Stimulated activated CD8-positive, alpha-beta memory T cell treated with anti-CD3 and anti-CD28 coated beads, Interleukin-7, amount 100 ng/mL, for 1 hour (primary cell): ENCODE data around the gene CCNT2.
"Not testable (repeated sequence)": the region's sequence is repeated elsewhere in the genome, so short reads cannot be mapped to it uniquely, and the experiment has no call there.

Experiments
- DNase-seq, 2 donors: peaks; one replicate each; pipeline ENCODE4 v3.0.0-alpha.2; 2020; ENCODE audit warnings: low read depth in 2 of 2

CCNT2 gene

DNA sequence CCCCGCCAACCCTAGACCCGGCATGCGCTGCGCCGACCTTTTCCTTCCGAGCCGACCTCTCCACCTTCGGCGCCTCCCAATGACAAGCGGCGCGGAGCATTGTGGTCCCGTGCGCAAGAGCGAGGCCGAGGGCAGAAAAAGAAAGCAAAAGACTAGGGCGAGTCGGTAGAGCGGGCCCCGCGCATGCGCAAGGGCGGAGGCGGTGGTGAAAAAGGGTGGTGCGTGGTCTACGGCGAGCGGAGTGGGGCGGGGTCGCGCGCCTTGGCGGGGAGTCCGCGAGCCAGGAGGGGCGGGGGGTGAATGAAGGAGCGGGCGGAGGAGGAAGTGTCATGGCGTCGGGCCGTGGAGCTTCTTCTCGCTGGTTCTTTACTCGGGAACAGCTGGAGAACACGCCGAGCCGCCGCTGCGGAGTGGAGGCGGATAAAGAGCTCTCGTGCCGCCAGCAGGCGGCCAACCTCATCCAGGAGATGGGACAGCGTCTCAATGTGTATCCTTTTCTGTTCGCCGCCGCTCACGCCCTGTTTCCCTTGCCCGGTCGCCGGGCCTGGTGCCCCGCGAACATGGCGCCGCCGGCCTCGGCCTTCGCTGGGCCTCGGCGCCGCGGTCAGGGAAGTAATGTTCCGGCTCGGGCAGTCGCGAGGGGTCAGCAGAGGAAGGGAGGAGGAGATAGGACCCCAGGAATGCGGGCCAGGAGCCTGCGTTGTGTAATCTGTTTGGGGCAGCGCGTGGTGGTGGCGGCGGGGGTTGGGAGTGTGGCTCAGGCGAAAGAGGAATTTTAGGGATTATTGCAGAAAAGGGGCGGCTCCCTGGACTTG, at the start of gene CCNT2:
CCNT2 (plus strand) TSS at position 297 of the 815 bp plus-strand sequence; CDS start at position 330, 33 bp downstream.
- peak; percentile 98 to 99 for DNase-seq

DNA sequence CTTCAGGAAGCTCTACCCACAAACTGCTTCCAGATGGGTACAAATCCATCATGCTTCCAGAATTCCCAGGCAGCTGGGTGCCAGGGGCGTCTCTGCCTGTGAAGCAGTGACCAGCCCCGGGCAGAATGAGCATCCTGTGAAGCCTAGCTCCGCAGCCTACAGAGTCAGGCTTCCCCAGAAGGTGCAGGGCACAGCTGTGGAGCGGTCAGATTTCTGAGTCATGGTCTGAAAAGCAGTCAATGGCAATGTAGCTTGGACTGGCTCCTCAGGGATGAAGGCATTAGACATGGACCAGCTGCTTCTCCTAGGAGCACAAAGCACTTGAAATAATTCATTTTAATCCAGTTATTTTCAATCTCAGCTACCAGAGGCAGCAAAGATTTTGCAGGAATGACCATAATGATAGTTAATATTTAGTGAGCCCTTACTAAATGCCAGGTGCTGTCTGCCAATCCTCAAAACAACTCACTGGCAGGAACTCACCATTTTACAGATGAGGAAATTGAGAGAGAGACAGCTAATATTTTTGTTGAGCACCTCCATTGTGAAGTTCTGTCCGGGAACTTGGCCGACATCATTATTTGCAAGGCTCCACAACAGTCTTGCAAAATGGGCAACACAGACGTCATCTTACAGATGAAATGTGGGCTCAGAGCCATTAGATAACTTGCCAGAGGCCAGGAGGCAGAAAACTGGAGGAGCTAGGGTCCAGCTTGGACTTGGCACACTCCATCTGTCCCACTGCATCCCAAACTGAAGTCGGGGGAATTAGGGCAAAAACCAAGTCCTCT, 48.5 kb upstream of the CCNT2 start:
- no peak for DNase-seq

DNA sequence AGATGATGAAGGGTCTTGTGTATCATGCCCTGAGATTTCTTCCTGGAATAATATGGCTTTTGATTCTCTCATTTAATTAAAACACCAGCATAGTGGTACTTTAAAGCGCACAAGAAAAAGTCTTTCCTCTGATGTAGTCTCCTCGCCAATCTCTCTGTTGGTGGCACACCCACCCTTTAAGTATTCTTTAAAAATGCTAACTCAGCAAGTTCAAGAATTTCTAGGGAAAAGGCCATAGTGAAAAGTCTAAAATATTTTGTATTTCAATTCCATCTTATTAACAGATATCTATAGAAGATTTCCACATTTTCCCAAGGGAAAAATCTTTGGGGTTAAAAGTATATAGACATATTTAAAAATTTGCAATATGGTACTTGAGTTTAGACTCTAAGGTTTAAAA, 45.5 kb upstream of the CCNT2 start:
- no peak for DNase-seq

DNA sequence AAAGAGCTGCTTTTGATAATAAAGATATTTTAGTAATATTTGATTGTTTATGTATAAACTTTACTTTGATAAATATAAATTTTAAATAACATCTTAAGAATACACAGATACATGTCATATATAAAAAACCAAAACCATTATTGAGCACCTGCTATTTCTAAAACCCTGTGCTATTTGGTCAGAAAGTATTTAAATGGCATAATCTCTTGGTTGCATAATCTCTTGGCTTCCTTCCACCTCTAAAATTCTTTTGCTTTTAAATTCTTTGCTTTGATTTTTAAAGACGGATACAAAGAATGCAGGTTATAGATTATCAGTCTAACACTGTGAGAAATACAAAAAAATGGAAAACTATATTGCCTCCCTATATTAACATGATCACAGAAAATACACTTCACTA, 43.3 kb upstream of the CCNT2 start:
- no peak for DNase-seq

DNA sequence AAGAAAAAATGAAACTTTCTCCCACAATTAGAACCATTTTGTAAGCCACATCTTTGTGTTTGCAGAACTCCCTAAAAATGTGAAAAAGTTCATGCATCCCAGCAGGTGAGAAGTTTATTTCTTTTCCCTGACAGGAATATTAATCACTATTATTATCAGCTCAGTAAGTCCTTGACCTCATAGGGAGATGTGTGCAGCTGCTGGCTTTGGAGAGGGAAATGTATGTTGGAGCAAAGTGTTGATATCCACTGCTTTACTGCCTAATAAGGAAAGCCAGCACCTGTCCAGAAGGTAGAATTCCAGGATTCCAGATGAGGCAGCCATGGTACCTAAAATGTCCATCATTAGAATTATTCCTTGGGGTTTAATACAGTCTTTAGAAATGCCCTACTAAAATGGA, 35.8 kb upstream of the CCNT2 start:
- no peak for DNase-seq

DNA sequence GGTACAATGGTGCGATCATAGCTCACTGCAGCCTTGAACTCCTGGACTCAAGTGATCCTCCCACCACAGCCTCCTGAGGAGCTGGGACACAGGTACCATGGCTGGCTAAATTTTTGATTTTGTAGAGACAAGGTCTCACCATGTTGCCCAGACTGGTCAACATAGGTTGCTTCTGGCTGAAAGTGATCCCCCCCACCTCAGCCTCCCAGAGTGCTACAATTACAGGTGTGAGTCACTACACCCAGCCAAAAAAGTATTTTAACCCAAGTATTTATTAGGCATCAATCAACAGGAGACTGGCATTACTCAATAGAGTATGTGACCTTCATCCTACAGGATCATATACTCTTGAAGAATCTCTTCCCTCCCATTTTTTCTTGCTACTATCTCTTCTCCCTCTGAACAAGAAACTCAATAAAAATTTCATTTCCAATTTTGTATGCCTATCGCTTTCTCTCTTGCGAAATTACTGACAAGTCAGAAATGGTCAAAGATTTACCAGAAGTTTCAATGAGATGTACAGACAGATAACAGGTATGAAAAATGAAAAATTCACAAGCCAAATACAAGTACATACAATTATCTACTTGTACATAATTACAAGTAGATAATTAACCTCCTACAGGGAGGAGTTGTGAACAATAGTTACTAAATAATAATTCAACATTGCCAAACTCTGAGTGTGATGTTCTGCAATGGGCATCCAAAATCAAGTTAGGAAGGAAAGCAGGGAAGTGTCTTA, 34.9 kb upstream of the CCNT2 start:
- no peak for DNase-seq

DNA sequence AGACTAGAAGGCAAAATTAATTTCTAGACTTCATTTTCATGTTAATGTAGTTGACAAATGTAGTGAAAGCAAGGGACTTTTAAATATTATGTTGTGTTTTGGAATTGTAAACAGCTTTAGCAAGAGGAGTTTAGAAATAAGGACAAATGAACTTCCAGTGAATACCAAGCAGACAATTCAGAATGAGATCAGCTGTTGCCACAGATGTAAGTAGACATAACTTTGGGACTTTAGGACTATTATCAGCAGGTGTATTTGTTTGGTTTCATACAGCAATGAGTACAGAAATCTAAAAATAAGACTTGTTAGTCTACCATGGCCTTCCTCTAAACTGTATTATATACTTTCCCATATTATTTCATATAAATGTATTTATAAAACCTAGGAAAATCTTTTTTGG, 34.2 kb upstream of the CCNT2 start:
- DNase-seq = no peak

DNA sequence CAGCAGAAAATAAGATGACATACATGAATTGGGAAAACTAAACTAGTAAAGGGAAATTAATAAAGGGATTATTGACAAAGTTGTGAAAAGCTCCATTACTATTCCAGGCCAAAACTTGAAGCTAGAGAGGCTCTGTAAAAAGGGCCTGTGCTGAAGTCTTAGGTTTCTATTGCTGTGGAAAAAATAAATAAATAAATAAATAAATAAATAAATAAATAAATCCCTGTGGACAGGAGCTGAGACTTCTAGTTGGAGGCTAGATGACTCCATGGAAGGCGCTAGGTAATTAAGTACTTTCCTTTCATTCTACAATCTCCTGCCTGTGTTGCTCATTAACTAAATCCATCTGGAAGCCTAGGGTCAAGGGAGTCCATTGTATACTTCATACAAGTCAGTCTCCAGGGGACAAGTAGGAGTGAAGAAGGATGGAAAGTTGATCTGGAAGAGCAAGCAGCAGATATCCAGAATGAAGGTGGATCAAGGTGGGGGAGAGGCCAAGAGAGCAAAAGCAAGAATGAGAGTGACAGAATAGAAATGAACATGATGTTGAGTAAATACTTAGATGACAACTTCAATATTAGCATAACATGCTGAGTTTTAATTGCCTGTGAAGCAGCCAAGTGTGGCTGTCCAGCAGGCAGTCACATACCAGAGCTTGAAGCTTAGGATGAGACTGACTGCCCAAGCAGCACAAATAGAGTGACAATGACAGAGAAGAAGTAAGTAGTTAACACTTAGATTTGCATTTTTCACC, 26.2 kb upstream of the CCNT2 start:
- no peak for DNase-seq

DNA sequence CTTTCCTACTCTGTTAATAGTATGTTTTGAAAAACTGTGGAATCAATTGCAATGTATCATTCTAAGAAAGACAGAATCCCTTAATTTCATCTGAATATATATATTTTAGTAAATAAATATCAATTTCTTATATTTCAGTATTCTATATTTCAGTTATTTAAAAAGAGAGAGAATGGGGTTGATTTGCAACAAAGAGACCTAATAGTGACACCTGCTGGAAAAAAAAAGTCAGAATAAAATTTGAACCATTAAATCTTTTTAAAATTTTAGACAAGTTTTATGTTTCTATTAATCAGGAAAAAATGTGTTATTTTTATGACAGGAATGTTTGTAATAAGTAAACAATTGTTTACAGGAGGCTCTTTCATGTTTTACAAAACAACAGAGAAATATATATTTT, 20.7 kb upstream of the CCNT2 start:
- DNase-seq = no peak

DNA sequence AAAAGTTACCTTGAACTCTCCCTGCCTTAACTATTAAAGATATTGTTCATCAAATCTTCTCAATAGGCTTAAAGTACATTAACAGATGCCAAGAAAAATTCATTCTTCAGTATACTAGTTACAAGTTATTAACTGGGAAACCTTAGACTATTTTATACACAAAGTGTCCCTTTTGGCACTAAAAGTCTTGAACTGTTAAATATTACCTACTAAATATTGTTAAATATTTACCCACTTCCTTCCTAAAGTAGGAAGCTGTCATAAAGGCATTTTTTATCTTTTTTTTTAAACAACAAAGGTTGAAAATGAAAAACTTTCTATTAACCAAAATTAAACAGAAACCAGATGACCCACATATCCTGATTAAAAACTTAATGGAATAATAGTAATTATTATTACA, 19.4 kb upstream of the CCNT2 start:
- DNase-seq = no peak

DNA sequence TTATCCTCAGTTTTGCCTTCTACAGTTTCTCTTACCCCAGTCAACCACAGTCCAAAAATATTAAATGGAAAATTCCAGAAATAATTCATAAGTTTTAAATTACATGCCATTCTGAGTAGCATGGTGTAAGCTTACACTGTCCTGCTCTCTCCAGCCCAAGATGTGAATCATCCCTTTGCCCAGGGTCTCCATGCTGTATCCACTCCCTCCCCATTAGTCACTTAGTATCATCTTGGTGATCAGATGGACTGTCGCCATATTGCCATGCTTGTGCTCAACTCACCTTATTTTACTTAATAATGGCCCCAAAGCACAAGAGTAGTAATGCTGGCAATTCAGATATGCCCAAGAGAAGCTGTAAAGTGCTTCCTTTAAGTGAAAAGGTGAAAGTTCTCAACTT, 18.5 kb upstream of the CCNT2 start:
- DNase-seq = no peak

DNA sequence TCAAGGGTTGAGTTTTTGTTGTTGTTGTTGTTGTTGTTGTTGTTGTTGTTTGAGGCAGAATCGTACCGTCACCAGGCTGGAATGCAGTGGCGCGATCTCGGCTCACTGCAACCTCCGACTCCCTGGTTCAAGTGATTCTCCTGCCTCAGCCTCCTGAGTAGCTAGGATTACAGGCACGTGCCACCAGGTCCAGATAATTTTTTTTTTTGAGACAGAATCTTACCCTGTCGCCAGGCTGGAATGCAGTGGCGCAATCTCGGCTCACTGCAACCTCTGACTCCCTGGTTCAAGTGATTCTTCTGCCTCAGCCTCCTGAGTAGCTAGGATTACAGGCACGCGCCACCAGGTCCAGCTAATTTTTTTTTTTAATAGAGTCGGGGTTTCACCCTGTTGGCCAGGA, 14.9 kb upstream of the CCNT2 start:
- DNase-seq = not testable (repeated sequence)

DNA sequence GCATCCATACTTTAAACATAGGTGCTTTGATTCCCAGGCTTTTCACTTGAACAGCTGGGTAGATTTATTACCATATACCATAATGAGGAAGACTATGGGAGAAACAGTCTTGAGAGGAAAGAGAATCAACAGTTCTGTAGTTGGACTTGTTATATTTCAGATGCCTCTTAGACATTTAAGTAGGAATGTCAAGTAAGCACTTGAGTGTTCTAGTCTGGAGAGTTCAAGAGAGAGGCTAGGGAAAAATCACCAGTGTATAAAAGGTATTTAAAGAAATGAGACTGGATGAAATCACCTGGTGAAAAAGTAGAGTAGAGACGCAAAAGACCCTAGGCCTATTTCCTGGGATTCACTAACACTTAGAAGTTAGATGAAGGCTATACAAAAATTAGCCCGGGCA, 13.5 kb upstream of the CCNT2 start:
- no peak for DNase-seq

DNA sequence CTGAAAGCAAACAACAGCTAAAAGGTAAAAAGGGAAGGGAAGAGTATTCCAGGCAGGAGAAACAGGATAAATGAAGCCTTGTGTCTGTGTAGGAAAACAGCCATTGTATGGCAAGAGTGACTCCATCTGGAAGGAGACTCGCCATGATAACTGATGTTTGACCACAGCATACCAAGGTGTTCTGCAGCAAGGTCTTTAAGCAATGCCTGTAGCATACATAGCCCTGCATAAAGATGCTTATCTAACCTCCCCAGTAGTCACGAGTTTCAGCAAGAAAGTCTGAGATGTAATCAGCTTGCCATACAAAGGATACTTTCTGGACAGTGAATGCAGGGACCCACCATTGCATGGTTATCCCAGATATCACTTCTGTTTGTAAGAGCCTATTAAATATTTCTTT, 11.9 kb upstream of the CCNT2 start:
- DNase-seq = no peak

DNA sequence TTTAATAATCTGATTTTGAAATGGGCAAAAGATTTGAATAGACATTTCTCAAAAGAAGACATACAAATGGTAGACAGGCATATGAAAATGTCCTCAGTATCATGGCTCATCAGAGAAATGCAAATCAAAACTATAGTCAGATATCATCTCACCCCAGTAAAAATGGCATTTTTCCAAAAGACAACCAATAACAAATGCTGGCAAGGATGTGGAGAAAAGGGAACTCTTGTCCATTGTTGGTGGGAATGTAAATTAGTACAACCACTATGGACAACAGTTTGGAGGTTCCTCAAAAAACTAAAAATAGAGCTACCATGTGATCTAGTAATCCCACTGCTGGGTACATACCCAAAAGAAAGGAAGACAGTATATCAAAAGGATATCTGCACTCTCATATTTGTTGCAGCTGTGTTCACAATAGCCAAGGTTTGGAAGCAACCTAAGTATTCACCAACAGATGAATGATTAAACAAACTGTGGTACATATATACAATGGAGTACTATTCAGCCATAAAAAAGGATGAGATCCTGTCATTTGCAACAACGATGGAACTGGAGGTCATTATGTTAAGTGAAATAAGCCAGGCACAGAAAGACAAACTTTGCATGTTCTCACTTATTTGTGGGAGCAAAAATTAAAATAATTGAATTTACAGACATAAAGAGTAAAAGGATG, 11.0 kb upstream of the CCNT2 start:
- not testable (repeated sequence) for DNase-seq

DNA sequence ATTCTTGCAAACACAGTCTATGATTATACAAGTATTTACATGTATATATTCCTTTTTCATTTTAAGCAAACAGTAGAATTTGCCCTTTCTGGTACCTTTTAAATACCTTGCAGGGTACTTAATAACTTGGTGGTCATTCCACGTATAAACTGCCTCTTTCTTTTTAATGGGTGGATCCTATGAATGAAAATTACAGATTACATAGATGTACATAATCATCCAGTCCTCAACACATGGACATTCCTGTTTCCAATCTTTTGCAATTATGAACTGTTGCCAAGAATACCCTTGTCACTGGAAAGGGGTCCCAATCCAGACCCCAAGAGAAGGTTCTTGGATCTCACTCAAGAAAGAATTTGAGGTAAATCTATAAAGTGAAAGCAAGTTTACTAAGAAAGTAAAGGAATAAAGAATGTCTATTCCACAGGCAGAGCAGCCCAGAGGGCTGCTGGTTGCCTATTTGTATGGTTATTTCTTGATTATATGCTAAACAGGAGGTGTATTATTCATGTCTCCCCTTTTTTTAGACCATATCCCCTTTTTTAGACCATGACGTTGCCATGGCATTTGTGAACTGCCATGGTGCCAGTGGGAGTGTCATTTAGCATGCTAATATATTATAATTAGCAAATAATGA, 7.7 kb upstream of the CCNT2 start:
- no peak for DNase-seq

DNA sequence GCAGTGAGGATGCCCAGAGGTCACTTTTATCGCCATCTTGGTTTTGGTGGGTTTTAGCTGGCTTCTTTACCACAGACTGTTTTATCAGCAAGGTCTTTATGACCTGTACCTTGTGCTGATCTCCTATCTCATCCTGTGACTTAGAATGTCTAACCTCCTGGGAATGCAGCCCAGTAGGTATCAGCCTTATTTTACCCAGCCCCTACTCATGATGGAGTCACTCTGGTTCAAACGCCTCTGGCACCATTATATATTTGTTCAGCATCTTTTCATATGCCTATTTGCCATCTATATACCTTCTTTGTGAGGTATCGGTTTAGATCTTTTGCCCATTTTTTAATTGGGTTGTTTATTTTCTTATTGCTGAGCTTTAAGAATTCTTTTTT, 7.2 kb upstream of the CCNT2 start:
- DNase-seq = no peak

DNA sequence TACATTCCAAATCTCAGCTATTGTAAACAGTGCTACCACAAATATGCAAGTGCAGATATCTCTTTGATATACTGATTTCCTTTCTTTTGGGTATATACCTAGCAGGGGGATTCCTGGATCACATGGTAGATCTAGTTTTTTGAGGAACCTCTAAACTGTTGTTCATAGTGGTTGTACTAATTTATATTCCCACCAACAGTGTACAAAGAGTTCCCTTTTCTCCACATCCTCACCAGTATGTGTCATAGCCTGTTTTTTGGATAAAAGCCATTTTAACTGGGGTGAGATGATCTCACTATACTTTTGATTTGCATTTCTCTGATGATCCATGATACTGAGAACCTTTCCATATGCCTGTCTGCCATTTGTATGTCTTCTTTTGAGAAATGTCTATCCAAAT, 6.3 kb upstream of the CCNT2 start:
- no peak for DNase-seq

DNA sequence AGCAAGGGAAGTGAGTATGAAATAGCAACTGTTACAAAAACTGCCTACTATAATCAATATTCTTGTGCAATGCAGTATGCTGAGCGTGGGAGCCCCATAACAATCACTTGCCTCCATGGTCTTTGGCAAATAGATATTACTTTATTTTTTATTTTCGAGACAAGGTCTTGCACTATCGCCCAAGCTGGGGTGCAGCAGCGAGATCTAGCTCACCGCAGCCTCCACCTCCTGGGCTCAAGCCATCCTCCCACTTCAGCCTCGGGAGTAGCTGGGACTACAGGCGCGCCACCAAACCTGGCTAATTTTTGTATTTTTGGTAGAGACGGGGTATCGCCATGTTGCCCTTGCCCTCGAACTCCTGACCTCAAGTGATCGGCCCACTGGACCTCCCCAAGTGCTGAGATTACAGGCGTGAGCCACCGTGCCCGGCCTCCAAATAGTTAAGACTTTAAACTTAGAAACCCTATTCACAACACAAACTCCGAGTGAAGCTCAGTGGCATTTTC, 1.2 kb upstream of the CCNT2 start:
- no peak for DNase-seq

DNA sequence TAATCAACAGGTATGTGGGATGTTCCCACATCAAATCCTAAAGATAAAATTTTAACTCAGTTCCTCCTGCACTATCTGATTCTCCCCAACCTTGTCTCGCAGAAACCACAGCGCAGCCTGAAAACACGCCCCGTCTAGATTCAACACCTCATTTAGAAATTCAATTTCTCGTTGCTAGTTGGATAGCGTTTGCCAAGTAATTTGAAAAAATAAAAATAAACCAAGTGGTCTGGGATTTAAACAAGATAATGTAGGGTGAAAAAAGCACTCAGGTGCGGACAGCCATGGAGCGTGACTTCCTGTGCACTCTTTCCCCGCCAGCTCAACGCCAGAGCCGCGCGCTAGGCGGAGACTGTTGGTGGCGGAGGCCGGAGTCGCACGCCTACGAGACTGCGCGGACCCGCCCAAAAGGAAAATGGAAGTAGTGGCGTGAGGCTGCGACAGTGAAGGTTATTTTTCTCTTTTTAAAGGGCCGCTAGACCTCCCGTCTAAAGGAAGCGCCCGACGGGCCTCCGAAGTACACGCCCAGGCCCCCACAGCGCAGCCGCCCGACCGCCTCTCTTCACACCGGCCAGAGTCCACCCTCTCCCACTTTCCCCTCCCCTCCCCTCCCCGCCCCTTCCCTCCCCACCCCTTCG, 615 bp upstream of the CCNT2 start:
- DNase-seq = peak; percentile 72 to 73
